HG02884 (cell line): ENCODE data around the gene FOXN3.

Experiments used
- ATAC-seq: cut with Tn5 transposase; IDR thresholded peaks from one replicate; pipeline ENCODE4 v1.9.1; 2021; ENCODE audit warnings: mild to moderate bottlenecking, moderate library complexity; ENCODE audit not compliant: unreplicated experiment

FOXN3 gene

DNA sequence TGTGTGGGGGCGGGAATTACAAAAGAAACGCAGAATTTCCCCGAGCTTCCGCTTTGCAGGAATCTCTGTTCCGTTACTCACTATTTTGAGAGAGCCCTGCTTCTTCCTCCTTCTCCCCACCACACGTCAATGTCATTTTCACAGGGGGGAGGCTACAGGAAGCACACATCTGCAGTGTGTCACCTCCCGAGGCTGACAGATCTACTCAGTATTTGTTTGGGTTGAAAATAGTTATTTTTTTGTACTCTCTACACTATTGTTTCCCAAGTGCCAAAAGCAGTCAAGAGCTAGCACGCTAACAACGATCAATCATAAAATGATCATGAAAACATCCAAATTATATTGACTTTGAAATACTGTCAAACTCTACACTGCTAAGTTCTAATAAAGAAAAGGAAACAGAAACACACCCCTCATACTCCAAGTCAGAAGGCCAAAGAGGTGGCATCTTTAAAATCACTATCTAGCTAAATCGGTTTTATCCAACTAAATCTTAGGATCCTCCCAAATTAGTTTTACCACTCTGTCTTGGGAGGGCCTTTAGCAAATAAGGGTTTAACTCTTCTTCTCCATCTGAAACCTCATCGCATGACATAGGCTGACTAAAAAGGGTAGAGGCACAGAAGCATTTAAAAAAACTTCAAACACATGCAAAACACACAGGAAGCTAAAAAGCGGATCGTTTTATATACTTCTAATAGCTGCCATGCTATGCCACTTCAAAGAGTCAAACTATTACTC lies 51.8 kb downstream of the FOXN3 start:
- ATAC-seq, result peak; percentile 94

- no peak for ATAC-seq
These were observed 52.7 kb downstream of the FOXN3 start for GRCh38 chr14:89364316-89364715.

GRCh38 chr14:89360277-89360676 lies 56.8 kb downstream of the FOXN3 start:
- no peak for ATAC-seq

- ATAC-seq, result no peak
These were observed 57.4 kb downstream of the FOXN3 start for GRCh38 chr14:89359477-89360222.

GRCh38 chr14:89357655-89358297 lies 59.3 kb downstream of the FOXN3 start:
- no peak for ATAC-seq

GRCh38 chr14:89356927-89357326 lies 60.1 kb downstream of the FOXN3 start:
- ATAC-seq, result no peak

DNA sequence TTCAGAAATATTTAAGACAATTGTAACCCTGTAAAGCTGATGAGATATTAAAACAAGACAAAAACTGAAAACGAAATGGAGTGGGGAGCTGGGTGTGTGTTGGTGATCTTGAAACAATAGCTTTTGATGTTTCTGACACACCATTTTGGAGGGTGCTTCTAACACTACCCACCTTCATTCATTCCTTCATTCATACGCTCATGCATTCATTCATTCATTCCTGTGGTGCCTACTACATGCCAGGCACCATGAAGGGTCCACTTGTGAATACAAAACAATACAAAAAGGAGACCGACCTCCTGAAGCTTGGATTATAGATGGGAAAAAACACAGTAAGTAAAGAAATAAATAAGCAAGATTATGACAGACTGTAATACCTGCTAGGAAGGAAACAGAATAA lies 60.5 kb downstream of the FOXN3 start:
- no peak for ATAC-seq

- ATAC-seq, result no peak
These were observed 63.3 kb downstream of the FOXN3 start for GRCh38 chr14:89353766-89354113.

- ATAC-seq, result no peak
These were observed 63.9 kb downstream of the FOXN3 start for GRCh38 chr14:89352976-89353765.

DNA sequence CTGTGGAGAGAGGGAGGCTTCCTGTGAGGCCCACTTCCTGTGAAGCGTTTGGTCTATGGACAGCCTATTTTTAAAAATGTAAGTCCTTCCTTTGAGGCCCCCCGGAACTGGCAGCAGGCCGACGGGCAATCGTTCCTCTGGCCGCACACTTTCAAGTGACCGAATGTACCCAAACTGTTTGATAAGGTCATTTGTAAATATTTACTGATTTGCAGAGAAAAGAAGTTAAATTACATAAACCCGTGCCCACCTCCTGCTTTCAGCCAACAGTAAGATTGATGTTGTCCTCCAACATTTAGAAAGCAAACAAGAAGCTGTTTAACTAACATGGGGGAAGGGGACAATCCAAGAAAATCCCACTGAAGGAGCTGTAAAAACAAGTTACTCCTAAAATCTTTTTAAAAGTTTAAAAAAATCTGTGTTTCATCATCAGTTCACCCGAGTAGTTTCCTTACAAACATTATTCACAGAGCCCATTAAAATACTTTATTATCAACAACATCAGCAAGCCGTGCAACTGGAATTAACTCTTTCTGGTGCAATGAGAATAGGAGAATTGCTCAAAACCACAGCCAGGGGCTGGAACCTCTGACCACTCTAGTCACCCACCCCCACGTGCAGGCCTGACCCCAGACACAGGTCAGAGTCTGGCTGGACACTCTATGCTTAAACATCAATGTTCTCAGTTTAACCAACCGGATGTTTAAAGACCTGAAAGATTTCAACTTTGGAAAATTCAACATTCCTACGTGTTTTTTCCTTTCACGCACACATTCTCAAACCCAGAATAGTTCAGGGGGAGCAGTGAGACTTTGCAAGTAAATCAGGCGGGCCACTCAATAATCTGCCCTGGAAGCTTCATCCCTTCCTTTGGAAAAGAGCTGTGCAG lies 65.3 kb downstream of the FOXN3 start:
- no peak for ATAC-seq

DNA sequence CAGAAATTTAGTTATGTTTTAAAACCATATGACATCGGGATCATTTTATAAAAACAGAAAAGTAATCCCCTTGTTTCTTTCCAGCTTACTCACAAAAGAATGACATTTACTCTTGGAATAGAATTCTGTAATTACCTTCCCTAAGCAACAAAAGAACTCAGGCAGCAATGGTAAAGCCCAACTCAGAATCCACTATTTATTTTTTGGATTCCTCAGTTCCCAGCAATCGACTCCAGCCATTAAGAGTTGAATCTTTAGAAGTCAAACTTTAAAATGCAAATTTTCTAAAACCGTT lies 65.9 kb downstream of the FOXN3 start:
- no peak for ATAC-seq

DNA sequence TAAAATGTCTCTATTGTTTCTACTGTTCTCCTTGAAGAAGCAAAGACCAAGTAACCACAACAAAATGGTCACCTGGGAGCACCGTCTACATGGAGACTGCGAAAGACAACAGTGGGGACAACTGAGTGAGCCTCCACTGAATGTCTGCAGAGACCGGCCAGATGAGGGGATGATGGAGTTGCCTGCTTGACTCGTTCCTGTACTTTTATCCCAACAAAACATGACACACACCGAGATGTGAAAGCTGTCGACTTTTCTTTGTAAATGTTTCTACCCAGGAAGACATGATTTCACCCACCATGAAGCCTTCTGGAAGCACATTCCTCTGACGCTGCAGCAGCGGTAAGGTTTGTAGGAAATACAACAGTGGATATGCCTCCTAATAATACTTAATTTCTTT lies 66.9 kb downstream of the FOXN3 start:
- ATAC-seq, result no peak

- ATAC-seq, result no peak
These were observed 67.6 kb downstream of the FOXN3 start for GRCh38 chr14:89349171-89350008.

DNA sequence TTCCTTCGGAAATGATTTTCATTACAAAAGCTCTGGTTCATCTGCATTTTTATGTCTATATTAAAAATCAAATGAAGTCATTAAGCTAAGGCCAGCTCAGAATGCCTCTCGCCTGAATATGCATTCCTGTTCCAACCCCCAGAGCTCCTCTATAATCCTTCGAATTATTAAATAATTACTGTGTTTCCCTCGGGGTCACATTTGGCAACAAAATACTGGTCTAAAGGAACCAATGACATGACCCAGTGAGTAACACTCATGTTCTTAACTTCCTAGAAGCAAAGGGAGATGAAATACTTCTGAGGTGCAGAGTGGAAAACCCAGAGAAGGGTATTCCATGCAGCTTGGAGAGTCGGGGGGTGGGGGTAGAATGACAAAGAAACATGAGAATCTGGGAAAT lies 68.3 kb downstream of the FOXN3 start:
- ATAC-seq, result no peak

DNA sequence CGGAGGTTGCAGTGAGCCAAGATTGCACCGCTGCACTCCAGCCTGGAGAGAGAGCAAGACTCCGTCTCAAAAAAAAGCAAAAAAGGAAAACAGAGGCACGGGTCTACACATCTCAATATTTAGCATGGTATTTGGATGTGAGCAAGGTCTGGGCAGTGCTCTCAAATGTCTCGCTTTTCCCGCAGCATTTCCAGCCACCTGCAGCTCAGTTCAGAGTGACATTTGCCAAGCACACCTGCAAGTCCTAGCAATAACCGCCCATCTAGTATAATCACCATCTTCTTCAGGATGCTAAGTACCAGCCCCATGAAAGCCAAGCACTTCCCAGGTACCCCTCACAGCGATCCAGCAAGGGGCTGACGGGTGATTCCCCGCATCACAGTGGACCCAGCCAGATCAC lies 69.1 kb downstream of the FOXN3 start:
- ATAC-seq, result no peak

DNA sequence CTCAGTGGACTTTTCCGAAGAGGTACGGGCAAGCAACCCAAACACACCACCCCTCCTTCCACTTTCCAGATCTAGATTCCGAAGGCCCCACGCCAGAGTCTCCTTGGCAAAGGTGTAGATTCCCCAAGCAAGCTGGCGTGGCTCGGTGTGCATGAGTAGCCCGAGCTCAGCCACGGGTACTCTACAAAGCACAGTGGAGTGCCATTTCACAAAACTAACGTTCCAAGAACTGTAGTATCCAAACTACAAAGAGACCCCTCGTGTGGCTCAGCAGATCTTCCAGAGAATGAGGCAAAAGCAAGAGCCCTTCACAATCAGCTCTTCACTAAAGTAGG lies 72.1 kb downstream of the FOXN3 start:
- ATAC-seq, result no peak

DNA sequence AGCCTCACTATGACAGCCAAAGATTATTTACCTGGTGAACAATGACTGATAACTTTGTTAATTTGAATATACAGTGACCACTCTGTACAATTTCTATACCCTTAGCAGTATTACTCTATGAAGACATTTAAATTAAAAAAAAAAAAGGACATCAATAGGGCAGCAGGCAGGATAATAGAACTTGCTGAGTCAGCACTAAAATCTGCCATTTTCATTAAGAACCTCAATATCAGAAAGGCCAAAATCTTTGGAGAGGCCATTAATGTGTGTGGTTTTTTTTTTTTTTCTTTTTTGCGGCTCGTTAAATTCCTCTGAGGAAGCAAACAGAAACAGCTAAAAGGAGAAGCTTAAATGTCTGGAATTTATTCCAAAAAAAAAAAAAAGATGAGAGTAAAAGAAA lies 73.7 kb downstream of the FOXN3 start:
- no peak for ATAC-seq

GRCh38 chr14:89342049-89342448 lies 75.0 kb downstream of the FOXN3 start:
- peak; percentile 61 for ATAC-seq

GRCh38 chr14:89340200-89341181 lies 76.5 kb downstream of the FOXN3 start:
- no peak for ATAC-seq
